ENCODE results near the gene RBPJ.

The RBPJ gene

DNA sequence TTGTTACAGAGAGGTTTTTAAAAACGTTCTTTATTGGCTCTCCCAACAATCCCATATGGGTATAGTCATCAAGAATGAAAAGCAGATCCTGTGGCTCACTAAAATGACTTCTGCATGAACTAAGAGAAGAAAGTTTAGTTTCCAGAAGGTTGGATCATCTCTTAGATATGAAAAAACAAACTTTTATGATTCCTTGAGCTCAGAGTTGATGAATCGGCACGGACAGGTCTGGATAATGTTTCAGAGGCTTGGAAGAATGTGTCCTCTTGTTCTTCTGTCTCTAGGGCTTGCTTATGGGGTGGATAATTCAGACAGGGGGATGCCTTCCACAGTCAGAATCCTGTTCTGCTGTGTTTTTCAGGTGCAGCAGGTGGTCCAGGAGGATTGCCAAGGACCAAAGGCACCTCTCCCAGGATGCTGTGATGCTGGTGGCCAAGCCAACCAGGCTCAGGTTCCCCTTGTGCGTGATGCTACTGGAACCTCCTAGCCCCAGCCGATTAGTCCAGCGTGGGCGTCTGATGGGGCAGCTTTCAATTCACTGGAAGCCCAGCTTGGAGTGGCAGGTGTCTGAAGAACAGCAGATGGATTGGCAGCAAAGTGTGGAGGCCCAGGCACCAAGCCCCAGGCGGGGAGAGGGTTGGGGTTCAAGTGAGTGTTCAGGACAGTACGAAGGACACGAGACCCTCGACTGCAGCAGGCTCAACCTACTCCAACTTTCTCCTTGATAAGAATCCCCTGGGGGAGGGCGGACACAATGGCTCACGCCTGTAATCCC is 139.1 kb downstream of the RBPJ start:
- DNase-seq (ENCODE audit: low spot score) = no peak

DNA sequence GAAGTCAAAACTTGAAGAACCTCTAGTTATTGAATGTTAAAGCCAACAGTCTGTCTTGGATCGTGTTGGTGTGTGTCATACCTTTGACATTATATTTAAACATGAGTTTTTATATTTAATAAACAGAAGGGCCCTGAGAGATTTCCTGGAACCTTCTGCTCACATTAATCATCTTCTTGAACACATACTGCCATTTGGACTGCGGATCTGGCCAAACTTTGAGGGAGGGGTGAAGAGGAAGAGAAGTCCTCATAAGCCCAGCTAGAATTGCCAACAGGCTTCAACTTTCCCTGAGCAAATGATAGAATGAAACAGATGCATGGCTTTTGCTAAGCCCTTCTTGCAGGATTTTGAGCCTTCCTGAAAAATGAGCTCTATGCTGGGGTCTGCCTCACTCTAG is 142.1 kb downstream of the RBPJ start:
- DNase-seq (ENCODE audit: low spot score) = no peak

DNA sequence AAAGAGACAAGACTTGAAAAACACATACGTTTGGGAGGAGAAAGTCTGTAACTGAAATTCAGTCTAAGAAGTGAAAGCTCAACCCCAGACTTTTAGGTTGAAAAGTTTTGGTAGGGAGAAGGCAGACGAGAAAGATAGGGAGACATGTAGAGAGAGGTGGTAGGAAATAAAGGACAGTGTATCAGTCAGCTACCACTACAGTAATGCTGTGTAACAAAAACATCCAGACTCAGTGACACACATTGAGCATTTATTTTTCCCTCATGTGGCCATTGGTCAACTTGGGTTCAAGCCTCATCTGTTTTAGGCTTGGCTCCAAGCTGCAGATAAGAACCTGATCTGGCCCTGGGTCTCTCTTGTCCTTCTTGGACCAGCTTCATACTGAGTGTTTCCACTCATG is 142.6 kb downstream of the RBPJ start:
- no peak for DNase-seq (ENCODE audit: low spot score)

DNA sequence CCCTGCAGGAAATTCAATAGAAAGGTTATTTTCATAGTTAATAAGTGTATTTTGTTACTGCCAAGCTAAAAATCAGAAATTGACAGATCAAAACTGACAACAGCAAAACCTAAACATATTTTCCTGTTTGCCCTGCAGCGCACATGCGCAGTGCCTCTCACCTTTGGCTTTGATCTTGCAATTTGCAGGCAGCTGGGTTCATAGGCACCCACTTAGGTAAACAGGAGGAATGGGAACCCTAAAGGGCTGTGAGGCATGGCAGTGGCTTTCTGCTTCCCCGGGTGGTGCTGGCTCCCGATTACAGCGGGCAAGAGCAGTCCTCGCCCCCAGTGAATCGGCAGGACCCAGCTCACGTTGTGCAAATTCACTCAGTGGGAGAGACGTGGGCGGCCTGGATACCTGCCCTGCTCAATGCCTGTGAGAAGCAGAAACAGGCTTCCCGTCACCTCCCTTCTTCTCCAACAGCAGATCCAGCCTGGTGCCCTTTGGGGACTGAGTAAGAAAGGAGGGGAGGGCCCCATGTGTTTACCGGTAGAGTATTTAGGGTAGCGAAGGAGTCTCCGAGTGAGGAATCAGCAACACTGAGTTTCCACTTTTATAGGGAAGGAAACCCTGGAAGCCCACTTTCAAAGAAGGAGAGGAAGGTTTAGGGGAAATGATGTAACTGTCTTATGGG is 143.7 kb downstream of the RBPJ start:
- no peak for DNase-seq (ENCODE audit: low spot score)

DNA sequence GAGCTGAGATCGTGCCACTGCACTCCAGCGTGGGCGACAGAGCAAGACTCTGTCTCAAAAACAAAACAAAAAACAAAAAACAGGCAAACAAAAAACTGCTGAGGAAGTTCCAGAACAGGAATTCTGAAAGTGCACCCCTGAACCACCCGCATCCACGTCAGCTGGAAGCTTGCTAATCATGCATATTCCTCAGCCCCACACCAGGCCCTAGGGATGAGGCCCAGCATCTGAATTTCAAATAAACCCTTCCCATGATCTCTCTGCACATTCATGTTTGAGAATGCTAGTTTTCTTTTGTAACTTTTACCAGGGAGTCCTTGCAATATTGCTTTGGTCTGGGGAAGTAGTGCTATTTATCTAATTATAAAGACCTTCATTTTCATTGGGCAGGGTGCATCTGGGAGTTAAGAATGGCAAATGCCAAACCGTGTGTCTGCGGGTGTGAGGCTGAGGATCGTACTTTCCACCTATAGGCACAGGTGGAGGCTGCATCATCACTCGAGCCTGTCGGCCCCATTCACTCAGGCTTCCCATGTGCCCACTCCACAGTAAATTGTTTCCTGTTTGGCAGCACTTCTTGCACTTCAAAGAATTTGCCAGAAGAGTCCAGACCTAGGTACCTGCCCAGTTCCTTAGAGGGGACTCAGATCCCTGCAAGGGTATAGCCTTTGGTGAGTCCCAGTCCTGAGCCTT is 145.9 kb downstream of the RBPJ start:
- DNase-seq (ENCODE audit: low spot score) = no peak

DNA sequence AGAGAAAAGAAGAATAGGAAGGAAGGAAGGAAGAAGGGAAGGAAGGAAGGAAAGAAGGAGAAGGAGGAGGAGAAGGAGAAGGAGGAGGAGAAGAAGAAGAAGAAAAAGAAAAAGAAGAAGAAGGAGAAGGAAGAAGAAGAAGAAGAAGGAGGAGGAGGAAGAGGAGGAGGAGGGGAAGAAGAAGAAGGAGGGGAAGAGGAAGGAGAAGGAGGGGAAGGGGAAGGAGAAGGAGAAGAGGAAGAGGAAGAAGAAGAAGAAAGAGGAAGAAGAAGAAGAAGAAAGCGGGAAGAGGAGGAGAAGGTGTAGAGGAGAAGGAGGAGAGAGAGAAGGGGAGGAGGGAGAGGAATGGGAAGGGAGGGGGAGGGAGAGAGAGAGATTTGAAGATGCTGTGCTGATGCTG is 146.9 kb downstream of the RBPJ start:
- DNase-seq (ENCODE audit: low spot score) = no peak

DNA sequence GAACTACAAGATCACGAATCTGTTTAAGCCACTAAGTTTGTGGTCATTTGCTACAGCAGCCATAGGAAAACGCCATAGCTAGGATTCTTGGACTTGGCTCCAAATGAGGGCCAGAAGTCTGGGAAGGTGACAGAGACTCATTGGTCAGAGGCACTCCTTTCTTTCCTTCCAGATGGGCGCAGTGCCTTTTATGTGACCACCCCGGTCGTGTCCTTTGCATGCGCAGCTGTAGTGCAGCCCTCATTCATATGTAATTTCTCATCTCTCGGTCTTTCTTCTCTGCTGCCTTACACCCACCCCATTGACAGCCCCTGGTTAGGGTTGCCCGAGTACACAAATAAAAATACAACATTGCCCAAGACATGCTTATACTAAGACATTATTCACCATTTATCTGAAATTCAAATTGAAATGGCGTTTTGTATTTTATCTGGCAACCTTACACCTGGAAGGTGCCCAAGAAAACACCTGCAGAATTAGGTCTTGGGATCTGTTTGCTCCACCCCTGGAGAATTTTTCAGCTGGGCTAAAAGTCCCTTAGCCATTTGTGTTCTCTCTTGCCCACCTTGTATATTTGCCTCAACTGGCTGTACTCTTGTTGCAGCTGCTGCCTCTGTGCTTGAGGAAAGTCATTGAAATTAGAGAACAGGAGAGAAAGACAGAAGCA is 147.6 kb downstream of the RBPJ start:
- DNase-seq (ENCODE audit: low spot score) = no peak

DNA sequence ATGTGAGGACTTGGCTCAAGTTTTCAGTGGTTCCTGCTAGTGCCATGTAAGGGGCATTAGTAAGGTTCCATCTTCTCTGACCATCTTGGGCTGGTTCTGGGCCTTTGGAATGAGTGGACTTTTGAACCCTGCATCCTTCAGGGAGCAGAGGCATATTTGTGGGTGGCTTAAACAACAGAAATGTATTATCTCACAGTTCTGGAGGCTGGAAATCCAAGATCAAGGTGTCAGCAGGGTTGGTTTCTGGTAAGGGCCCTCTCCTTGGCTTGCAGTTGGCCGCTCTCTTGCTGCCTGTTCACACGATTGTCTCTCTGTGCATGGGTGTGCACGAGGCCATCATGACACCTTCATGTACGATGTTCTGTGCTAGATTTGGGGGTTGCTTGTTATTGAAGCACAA is 148.2 kb downstream of the RBPJ start:
- no peak for DNase-seq (ENCODE audit: low spot score)

DNA sequence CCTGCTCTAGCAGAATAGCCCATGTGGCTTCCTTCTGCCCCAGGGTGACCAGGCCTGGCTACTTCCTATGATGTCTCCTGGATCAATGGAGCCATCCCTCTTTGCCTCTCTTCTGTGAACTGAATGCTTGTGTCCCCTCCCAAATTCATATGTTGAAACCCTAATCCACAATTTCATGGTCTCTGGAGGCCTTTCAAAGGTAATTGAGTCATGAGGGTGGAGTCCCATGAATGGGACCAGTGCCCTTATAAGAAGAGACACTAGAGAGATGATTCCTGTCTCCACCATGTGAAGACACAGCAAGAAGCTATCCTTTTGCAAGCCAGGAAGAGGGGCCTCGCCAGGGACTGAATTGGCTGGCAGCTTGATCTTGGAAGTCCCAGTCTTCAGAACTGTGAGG is 151.1 kb downstream of the RBPJ start:
- no peak for DNase-seq (ENCODE audit: low spot score)

DNA sequence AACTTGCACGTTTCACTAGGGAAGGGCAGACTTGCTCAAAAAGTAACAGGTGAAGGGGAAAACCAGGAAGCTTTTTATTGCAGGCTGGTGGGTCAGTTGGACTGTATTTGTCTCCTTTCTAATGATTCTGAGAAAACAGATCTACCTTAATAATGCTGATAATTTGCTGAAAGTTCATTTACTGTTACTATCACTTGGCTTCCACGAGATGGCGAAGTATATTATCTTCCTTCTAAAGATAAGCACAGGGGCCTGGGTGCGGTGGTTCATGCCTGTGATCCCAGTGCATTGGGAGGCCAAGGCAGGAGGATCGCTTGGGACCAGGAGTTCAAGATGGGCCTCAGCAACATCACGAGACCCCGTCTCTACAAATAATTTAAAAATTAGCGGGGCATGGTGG is 153.1 kb downstream of the RBPJ start:
- DNase-seq (ENCODE audit: low spot score) = no peak

DNA sequence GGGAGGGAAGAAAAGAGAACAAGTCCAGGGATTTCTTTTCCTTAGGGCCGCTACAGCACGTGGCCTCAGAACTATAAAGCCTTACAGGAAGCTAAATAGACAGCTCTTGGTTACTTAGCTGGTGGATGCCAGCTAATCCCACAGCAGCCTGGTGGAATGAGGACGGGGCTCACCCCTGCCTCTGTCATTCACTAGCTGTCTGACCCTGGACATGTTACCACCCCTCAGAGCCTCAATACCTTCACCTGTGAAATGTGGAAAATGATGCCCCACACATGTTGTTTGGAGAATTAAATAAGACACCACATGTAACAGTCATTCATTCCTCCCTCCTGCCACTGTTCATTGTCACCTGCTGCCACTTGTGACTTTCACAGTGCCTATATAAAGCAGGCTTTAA is 153.7 kb downstream of the RBPJ start:
- no peak for DNase-seq (ENCODE audit: low spot score)

DNA sequence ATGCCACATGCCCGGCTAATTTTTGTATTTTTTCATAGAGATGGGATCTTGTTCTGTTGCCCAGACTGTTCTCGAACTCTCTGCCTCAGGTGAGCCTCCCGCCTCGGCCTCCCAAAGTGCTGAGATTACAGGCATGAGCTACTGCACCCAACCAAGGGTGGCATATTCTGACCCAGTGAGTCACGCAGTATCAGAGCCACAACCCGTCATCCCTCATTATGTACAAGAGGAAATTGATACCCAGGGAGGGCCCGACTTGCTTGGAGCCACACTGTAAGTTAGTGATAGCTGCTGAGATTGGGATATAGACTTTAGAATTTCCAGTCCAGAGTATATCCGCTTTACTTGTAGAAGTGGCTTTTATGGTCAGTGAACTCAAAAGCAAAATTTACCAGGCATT is 154.9 kb downstream of the RBPJ start:
- DNase-seq (ENCODE audit: low spot score) = no peak

DNA sequence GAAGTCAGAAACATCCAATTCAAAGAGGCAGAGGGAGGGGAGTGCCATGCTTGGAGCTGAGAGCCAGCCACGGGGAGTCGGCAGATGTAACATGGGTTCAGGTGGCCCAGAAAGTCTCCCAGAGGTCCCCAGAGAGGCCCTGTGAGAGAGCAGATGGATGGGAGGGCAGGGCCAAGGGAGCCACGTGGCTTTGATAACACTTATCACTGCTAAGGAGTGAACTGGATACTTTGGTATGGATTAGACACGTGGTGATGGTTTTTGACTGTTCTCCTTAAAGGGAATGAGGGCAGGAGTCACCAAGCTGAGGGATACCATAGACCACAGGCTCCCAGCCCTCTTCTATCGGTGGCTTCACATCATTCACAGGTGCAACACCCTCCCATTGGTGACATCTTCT is 155.7 kb downstream of the RBPJ start:
- DNase-seq (ENCODE audit: low spot score) = no peak

DNA sequence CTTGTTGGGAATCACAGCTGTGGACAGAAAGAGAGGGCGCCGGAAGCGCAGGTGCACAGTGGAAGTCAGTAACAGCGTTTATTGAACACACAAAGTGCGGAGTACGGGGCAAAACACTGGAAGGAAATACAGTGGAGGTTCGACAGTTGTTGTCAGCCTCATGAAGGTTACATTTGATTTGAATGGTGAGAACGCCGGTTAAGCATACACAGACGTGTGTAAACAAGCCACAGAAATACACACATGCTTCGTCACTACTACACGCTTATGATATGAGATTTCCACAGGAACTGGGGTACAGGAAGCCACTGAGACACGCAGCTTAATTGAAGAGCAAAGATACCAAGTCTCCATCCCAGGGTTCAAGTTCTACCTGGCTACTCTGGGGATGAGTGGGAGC is 157.5 kb downstream of the RBPJ start:
- no peak for DNase-seq (ENCODE audit: low spot score)

DNA sequence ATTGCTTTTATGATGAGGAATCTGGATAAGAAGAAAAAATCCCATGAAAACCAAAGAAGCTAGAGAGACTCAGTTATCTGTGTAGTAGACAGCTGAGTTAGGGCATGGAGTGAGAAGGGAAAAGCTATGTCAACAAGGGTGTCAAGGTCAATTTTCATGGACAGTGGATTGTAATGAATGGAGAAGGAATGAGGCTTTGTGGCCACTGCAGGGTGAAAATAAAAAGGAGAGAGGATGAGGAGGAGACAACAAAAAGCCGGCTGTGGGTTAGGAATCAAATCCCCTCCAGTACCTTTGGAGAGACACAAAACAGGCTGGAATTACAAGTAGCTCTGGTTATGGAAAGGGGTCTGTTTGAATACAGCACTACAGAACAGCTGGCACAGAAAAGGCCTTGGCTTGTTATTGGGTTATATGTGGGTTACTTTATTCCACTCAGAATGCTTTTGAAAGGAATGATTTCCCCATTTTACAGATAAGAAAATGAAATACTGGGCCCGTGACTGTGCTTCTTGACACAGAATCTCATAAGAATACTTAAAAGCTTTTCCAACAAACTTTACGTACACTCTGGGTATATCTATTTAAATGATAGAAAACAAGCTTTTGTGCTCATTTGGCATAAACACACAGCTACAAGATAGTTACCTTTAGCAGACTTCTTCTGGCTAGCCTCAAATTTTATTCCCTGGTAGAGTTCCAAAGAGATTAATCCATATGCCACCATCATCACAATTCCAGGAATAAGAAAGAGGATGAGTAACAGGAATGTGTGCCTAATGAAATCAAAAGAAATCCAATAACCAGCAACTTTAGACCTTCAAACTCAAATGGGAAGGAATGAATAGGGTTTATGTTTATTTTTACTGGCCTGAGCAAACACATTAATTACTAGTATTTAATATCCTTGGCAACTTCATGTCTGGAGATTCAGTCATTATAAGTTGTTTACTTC is 162.0 kb downstream of the RBPJ start:
- DNase-seq (ENCODE audit: low spot score) = no peak

DNA sequence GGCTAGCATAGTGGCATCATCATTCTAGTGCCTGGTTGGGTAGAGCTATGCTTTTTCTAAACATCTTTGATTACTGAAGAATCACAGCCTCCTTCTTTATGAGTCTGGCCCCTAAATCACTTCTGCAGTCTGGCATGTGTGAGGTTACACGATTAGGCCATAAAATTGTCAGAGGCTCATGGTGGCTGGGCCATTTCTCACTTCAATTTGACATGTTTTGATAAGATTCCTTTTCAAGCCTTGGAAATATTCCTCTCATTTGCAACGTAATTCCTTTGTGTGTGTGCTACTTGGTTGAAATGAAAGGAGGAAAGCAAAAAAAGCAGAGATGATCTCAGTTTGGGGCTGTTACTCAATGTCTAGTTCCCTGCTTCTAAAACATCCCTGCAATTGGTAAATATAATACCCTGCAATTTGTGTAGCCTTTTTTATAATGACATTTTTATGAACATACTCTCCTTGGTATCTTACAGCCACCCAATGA is 163.3 kb downstream of the RBPJ start:
- DNase-seq (ENCODE audit: low spot score) = no peak

DNA sequence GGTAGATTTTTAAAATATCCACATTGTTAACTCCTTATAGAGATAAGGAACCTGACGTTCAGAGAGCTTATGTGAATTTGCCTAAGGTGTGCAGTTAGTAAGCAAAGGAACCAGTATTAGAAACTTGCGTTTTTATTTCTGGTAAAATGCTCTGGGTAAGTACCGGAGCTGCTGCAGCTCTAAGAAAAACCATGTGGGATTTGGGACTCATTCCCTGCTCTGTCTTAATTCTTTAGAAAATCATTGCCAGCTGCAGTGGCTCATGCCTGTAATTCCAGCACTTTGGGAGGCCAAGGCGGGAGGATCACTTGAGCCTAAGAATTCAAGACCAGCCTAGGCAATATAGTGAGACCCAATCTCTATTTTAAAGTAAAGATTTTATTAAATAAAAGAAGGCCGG is 163.7 kb downstream of the RBPJ start:
- DNase-seq (ENCODE audit: low spot score) = no peak
